ENCODE measurements around the gene HAO1. TPM values are rescaled to one million over a fixed set of nuclear protein-coding genes. Genes with fewer than 3 reads are reported as not detected.
A peak's percentile ranks its signal among the peaks of the same experiment; 100 is the strongest.

HAO1 gene
- total and polyA plus RNA-seq, 2 of the 13 experiments (the other 11 are each of a cell fraction or from before 2014, with no cell fraction given) = 0.03 TPM; not detected in 1

- TF ChIP-seq MLXIP (CRISPR knock-in tag; IDR thresholded peaks at IDR 0.05; ENCODE audit: borderline replicate concordance) (no peak), PCBP2 (optimal IDR thresholded peaks at IDR 0.05; ENCODE audit: low read depth, low read length, poor library complexity, severe bottlenecking) (no peak), ELF3 (CRISPR knock-in tag; IDR thresholded peaks at IDR 0.05) (no peak; the same call in 1 of the 2 replicates), ZBED4 (CRISPR knock-in tag; IDR thresholded peaks at IDR 0.05; ENCODE audit: borderline replicate concordance) (no peak), ZNF331 (CRISPR knock-in tag; IDR thresholded peaks at IDR 0.05) (peak; percentile 58), SPEN (CRISPR knock-in tag; IDR thresholded peaks at IDR 0.05; ENCODE audit: low read depth) (no peak), RXRA (CRISPR knock-in tag; IDR thresholded peaks at IDR 0.05) (no peak), AKAP8 (CRISPR knock-in tag; IDR thresholded peaks at IDR 0.05) (no peak), ZNF3 (CRISPR knock-in tag; IDR thresholded peaks at IDR 0.05) (no peak), ZNF816 (CRISPR knock-in tag; IDR thresholded peaks at IDR 0.05; ENCODE audit: borderline replicate concordance) (no peak), ARID3A (IDR thresholded peaks at IDR 0.05; ENCODE audit: low read depth, low read length) (peak; percentile 77)
- TF ChIP-seq, protein P1, sequence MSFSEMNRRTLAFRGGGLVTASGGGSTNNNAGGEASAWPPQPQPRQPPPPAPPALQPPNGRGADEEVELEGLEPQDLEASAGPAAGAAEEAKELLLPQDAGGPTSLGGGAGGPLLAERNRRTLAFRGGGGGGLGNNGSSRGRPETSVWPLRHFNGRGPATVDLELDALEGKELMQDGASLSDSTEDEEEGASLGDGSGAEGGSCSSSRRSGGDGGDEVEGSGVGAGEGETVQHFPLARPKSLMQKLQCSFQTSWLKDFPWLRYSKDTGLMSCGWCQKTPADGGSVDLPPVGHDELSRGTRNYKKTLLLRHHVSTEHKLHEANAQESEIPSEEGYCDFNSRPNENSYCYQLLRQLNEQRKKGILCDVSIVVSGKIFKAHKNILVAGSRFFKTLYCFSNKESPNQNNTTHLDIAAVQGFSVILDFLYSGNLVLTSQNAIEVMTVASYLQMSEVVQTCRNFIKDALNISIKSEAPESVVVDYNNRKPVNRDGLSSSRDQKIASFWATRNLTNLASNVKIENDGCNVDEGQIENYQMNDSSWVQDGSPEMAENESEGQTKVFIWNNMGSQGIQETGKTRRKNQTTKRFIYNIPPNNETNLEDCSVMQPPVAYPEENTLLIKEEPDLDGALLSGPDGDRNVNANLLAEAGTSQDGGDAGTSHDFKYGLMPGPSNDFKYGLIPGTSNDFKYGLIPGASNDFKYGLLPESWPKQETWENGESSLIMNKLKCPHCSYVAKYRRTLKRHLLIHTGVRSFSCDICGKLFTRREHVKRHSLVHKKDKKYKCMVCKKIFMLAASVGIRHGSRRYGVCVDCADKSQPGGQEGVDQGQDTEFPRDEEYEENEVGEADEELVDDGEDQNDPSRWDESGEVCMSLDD (CRISPR knock-in tag; IDR thresholded peaks at IDR 0.05; ENCODE audit: borderline replicate concordance) = no peak
- TF ChIP-seq, protein P2, sequence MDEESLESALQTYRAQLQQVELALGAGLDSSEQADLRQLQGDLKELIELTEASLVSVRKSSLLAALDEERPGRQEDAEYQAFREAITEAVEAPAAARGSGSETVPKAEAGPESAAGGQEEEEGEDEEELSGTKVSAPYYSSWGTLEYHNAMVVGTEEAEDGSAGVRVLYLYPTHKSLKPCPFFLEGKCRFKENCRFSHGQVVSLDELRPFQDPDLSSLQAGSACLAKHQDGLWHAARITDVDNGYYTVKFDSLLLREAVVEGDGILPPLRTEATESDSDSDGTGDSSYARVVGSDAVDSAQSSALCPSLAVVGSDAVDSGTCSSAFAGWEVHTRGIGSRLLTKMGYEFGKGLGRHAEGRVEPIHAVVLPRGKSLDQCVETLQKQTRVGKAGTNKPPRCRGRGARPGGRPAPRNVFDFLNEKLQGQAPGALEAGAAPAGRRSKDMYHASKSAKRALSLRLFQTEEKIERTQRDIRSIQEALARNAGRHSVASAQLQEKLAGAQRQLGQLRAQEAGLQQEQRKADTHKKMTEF (CRISPR knock-in tag; IDR thresholded peaks at IDR 0.05) = 0 out of 2 replicates have a peak, but pooled peaks have one; percentile 21
- TF ChIP-seq, protein P3, sequence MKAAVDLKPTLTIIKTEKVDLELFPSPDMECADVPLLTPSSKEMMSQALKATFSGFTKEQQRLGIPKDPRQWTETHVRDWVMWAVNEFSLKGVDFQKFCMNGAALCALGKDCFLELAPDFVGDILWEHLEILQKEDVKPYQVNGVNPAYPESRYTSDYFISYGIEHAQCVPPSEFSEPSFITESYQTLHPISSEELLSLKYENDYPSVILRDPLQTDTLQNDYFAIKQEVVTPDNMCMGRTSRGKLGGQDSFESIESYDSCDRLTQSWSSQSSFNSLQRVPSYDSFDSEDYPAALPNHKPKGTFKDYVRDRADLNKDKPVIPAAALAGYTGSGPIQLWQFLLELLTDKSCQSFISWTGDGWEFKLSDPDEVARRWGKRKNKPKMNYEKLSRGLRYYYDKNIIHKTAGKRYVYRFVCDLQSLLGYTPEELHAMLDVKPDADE (CRISPR knock-in tag; IDR thresholded peaks at IDR 0.05) = 0 out of 2 replicates have a peak, but pooled peaks have one; percentile 16
Observed at GRCh38 chr20:7980332-7981046, 40.2 kb upstream of the HAO1 start (continued).
